Calu3 (cell line): Measurements from ENCODE around the gene NCL. TPM values are rescaled to one million over a fixed set of nuclear protein-coding genes. Genes with fewer than 3 reads are reported as not detected.

Experiments
- BruUV-seq: library from RNA; stranded (reverse); fragments of 400-500 nt; replicated peaks from 2 replicates; lab custom pipeline; 2021; lab: Mats Ljungman, UMichigan
- CTCF ChIA-PET: fragments of 300-600 bp; sonication (Branson Sonifier 250); formaldehyde crosslinking; loops from one replicate; lab custom pipeline; 2022; ENCODE audit warnings: antibody characterized with exemption; lab: Charles Lee
- DNase-seq: peaks from one replicate; pipeline ENCODE4 v3.0.0; 2022
- H3K27ac Mint-ChIP-seq: one replicate; pipeline ENCODE4 v1.8.0; 2022; ENCODE audit warnings: mixed read lengths; ENCODE audit not compliant: unreplicated experiment
- H3K27me3 Mint-ChIP-seq: one replicate; pipeline ENCODE4 v1.8.0; 2022; ENCODE audit warnings: mixed read lengths; ENCODE audit not compliant: unreplicated experiment
- H3K36me3 Mint-ChIP-seq: one replicate; pipeline ENCODE4 v1.8.0; 2022; ENCODE audit warnings: mild to moderate bottlenecking, moderate library complexity, mixed read lengths; ENCODE audit not compliant: insufficient read depth, unreplicated experiment
- H3K4me1 Mint-ChIP-seq: one replicate; pipeline ENCODE4 v1.8.0; 2022; ENCODE audit warnings: mild to moderate bottlenecking, low read depth, mixed read lengths; ENCODE audit not compliant: unreplicated experiment
- H3K4me3 Mint-ChIP-seq: one replicate; pipeline ENCODE4 v1.8.0; 2022; ENCODE audit warnings: mild to moderate bottlenecking, low read depth, moderate library complexity, mixed read lengths; ENCODE audit not compliant: unreplicated experiment
- H3K9me3 Mint-ChIP-seq: one replicate; pipeline ENCODE4 v1.8.0; 2022; ENCODE audit warnings: low read depth, mixed read lengths; ENCODE audit not compliant: unreplicated experiment
- intact Hi-C: fragments of 100-400 bp; cut with micrococcal nuclease; formaldehyde crosslinking; loops from one replicate; pipeline ENCODE4 v1.10.0; 2022; ENCODE audit not compliant: unreplicated experiment
- total RNA-seq: library from RNA; stranded (reverse); gene quantifications from 2 replicates; pipeline ENCODE4 v1.2.3, GENCODE V29; 2022
- TF ChIP-seq, protein P1 (sequence below): fragments of 200-600 bp; IDR thresholded peaks from one replicate; pipeline ENCODE4 v1.8.0; 2022; ENCODE audit warnings: antibody characterized with exemption; ENCODE audit not compliant: unreplicated experiment

NCL gene
- total RNA-seq, 1 experiment from 2014 or later: 719 TPM

GRCh38 chr2:231458368-231458767, 5.9 kb downstream of the NCL start:
- Mint-ChIP-seq H3K4me1 (peaks cover 44% of the 10 kb centered on the region), H3K27ac (peak overlapping the region; percentile 25), H3K9me3 (no peaks in the 10 kb centered on the region), H3K27me3 (peaks cover 16% of the 10 kb centered on the region), H3K36me3 (peaks cover 100% of the 10 kb centered on the region), H3K4me3 (no peak overlapping the region)
- TF ChIP-seq, protein P1, sequence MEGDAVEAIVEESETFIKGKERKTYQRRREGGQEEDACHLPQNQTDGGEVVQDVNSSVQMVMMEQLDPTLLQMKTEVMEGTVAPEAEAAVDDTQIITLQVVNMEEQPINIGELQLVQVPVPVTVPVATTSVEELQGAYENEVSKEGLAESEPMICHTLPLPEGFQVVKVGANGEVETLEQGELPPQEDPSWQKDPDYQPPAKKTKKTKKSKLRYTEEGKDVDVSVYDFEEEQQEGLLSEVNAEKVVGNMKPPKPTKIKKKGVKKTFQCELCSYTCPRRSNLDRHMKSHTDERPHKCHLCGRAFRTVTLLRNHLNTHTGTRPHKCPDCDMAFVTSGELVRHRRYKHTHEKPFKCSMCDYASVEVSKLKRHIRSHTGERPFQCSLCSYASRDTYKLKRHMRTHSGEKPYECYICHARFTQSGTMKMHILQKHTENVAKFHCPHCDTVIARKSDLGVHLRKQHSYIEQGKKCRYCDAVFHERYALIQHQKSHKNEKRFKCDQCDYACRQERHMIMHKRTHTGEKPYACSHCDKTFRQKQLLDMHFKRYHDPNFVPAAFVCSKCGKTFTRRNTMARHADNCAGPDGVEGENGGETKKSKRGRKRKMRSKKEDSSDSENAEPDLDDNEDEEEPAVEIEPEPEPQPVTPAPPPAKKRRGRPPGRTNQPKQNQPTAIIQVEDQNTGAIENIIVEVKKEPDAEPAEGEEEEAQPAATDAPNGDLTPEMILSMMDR: no peak
- intact Hi-C loops: no loop called here
- no peak for DNase-seq
- BruUV-seq: no TSS peak
- CTCF ChIA-PET: no interaction called here

- intact Hi-C loops: no loop called here
- peaks cover 16% of the 10 kb centered on the region for H3K27me3 Mint-ChIP-seq
- no peak overlapping the region for H3K27ac Mint-ChIP-seq
- no peak overlapping the region for H3K4me3 Mint-ChIP-seq
- TF ChIP-seq, protein P1: no peak
- no peaks in the 10 kb centered on the region for H3K9me3 Mint-ChIP-seq
- H3K4me1 Mint-ChIP-seq: peaks cover 32% of the 10 kb centered on the region
- no TSS peak for BruUV-seq
- H3K36me3 Mint-ChIP-seq: peaks cover 100% of the 10 kb centered on the region
- no peak for DNase-seq
- CTCF ChIA-PET: no interaction called here
Measured at GRCh38 chr2:231457101-231457500, 7.2 kb downstream of the NCL start.

DNA sequence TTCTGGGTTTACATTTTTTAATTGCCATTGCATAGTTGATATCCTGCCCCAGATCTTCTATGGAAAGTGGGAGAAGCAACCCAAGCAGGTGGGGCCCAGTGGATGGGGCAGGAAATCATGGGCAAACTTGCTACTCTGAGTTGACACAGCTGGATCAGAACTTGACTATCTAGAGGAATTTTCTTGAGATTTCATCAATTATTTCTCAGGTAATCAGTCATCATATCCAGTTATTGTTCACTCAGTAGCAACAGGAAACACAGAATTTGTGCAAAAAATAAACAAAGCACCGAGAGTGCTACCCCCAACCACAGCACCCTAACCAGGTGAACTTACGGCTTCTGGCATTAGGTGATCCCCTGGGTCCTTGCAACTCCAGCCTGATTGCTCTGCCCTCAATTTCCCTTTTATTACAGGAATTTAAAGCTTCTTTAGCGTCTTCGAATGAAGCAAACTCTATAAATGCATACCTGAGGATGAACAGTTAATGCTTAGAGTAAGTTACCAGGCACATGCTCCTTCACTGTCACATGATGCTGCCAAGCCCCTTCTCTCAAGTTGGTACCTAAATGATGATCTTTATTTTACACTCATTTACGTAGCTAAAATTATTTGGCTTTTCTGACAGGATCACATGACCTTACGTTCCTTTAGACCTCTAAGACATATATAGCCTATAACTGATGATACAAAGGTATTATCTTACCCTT, 7.8 kb downstream of the NCL start:
- no TSS peak for BruUV-seq
- CTCF ChIA-PET: interaction anchor here (0.6 kb wide), 1 partner anchor 28 kb away, joined by 3 read pairs; no protein-coding TSS in a partner anchor
- no peak overlapping the region for H3K27ac Mint-ChIP-seq

DNA sequence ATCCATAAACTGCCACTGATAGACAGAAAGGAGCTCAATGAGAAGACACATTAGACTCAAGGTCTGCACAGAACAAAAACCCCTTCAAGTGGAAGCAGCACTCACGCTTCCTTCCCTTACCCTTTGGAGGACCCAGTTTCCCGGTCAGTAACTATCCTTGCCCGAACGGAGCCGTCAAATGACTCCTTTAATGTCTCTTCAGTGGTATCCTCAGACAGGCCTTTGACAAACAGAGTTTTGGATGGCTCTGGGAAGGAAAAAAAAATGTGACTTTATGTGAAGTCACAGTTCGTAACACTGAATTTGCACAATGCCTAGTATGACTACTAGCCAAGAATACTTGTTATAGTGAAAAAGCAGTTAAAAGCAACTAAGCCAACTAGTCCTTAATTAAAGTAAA, 8.4 kb downstream of the NCL start:
- Mint-ChIP-seq H3K36me3 (peaks cover 100% of the 10 kb centered on the region), H3K9me3 (no peaks in the 10 kb centered on the region), H3K4me1 (peaks cover 20% of the 10 kb centered on the region), H3K27me3 (peaks cover 4% of the 10 kb centered on the region), H3K27ac (no peak overlapping the region), H3K4me3 (no peak overlapping the region)
- DNase-seq: no peak
- TF ChIP-seq, protein P1: no peak
- CTCF ChIA-PET: interaction anchor here (0.6 kb wide), 1 partner anchor 29 kb away, joined by 3 read pairs; no protein-coding TSS in a partner anchor
- intact Hi-C loops: no loop called here
- no TSS peak for BruUV-seq

More for the DNA sequence above, 7.8 kb downstream of the NCL start:
- H3K4me3 Mint-ChIP-seq: no peak overlapping the region
- H3K27me3 Mint-ChIP-seq: peaks cover 9% of the 10 kb centered on the region
- intact Hi-C loops: no loop called here
- peaks cover 25% of the 10 kb centered on the region for H3K4me1 Mint-ChIP-seq
- H3K9me3 Mint-ChIP-seq: no peaks in the 10 kb centered on the region
- TF ChIP-seq, protein P1: no peak
- no peak for DNase-seq
- peaks cover 100% of the 10 kb centered on the region for H3K36me3 Mint-ChIP-seq
